GM12872 (cell line): ENCODE measurements around the gene VSIR.
A peak's percentile ranks its signal among the peaks of the same experiment; 100 is the strongest.

Experiments used
- CTCF ChIP-seq: IDR thresholded peaks from 3 replicates; pipeline ENCODE4 v1.5.1; 2011; ENCODE audit warnings: low read depth, mild to moderate bottlenecking, low read length, moderate library complexity; ENCODE audit not compliant: insufficient read depth

Gene VSIR

GRCh38 chr10:71773221-71773971 lies at the start of gene VSIR:
Gene VSIR (minus strand): TSS chr10:71773520. CDS start chr10:71773439, 81 bp downstream.
- TF ChIP-seq CTCF = peak; percentile 85

- TF ChIP-seq CTCF = no peak
These were observed 48.8 kb upstream of the VSIR start for GRCh38 chr10:71821909-71822763.

GRCh38 chr10:71820966-71821365 lies 47.6 kb upstream of the VSIR start:
- no peak for TF ChIP-seq CTCF

GRCh38 chr10:71819985-71820384 lies 46.7 kb upstream of the VSIR start:
- TF ChIP-seq CTCF = no peak

- TF ChIP-seq CTCF = no peak
These were observed 46.1 kb upstream of the VSIR start for GRCh38 chr10:71819441-71819861.

- no peak for TF ChIP-seq CTCF
These were observed 45.4 kb upstream of the VSIR start for GRCh38 chr10:71818674-71819260.
